Measurements from ENCODE around the gene SLC34A3. TPM values are rescaled to one million over a fixed set of nuclear protein-coding genes. Genes with fewer than 3 reads are reported as not detected.

The SLC34A3 gene
- polyA plus RNA-seq, 2 of the 4 experiments (the other 2 are of a cell fraction) = 0.05 TPM; not detected in 1

- H3K9me3 ChIP-seq = no peaks in the 10 kb centered on the region
- peak overlapping the region; percentile 89 to 93 for H3K27ac ChIP-seq
- FAIRE-seq (peak; percentile 90), ATAC-seq (peak; percentile 44 to 76), DNase-seq (ENCODE audit: low read depth in 1 of 2, low spot score in 1 of 2) (peak; percentile 95 to 98)
- ChIA-PET CTCF (interaction anchor here (0.7 to 10.1 kb wide), 14 partner anchors 11 to 194 kb away, joined by 3 to 113 read pairs (median 5); partner anchors contain the start of genes ANAPC2, NPDC1, SSNA1 and TUBB4B), POLR2A (interaction anchor here (0.6 to 3.5 kb wide), 17 partner anchors 13 to 348 kb away, joined by 3 to 37 read pairs (median 5); partner anchors contain the start of genes ANAPC2, SSNA1, TOR4A and TPRN)
- peak overlapping the region; percentile 98 for H3K4me2 ChIP-seq
- peak; percentile 37; the same call in 1 of the 2 replicates for TF ChIP-seq E2F6 (IDR thresholded peaks at IDR 0.05; ENCODE audit: borderline replicate concordance, low read depth)
- TF ChIP-seq POLR2A (IDR thresholded peaks at IDR 0.05; ENCODE audit: low read length) = peak; percentile 60
- TF ChIP-seq PHF8 (IDR thresholded peaks at IDR 0.05; ENCODE audit: borderline replicate concordance, low read depth) = peak; percentile 24; the same call in 1 of the 2 replicates
- TF ChIP-seq MYC (IDR thresholded peaks at IDR 0.05; ENCODE audit: borderline replicate concordance, low read length) = no peak
- TF ChIP-seq BHLHE40 (IDR thresholded peaks at IDR 0.05; ENCODE audit: low read depth, low read length) = no peak
- TF ChIP-seq BCL3 (IDR thresholded peaks at IDR 0.05) = 0 out of 3 replicates have a peak, but pooled peaks have one; percentile 7
- TF ChIP-seq MAX (IDR thresholded peaks at IDR 0.05) = peak; percentile 55
- peak; percentile 82 to 90; a peak in 4 of 5 replicates for TF ChIP-seq JUN (IDR thresholded peaks at IDR 0.05)
- peak; percentile 23; the same call in 1 of the 2 replicates for TF ChIP-seq PBX3 (IDR thresholded peaks at IDR 0.05)
- no peak for TF ChIP-seq HMGXB4 (CRISPR knock-in tag; IDR thresholded peaks at IDR 0.05; ENCODE audit: borderline replicate concordance)
- peaks cover 66% of the 10 kb centered on the region for H3K4me1 ChIP-seq
- 3% methylated on average over 21 of the region's 63 CpGs for WGBS (ENCODE audit: missing lambda C conversion rate)
- H3K4me3 ChIP-seq = peak overlapping the region; percentile 72
Measured at GRCh38 chr9:137223078-137223970, 7.4 kb upstream of the SLC34A3 start.

- Histone ChIP-seq H3K27ac (peak within 1 kb of the TSS; percentile 89 to 93), H3K4me3 (peak within 1 kb of the TSS; percentile 72), H3K9me3 (no peaks in the 10 kb centered on the region), H3K4me2 (peak within 1 kb of the TSS; percentile 98), H3K4me1 (peaks cover 61% of the 10 kb centered on the region)
- CTCF ChIA-PET = interaction anchor here (0.7 to 10.1 kb wide), 15 partner anchors 10 to 196 kb away, joined by 3 to 113 read pairs (median 5); partner anchors contain the start of genes ANAPC2, SSNA1, TPRN and TUBB4B
- DNase-seq (ENCODE audit: low read depth in 1 of 2, low spot score in 1 of 2) (no peak), ATAC-seq (no peak), FAIRE-seq (no peak)
- 69% methylated on average over 9 of the region's 23 CpGs for WGBS (ENCODE audit: missing lambda C conversion rate)
- TF ChIP-seq EHF (CRISPR knock-in tag; IDR thresholded peaks at IDR 0.05) (no peak), MAZ (IDR thresholded peaks at IDR 0.05; ENCODE audit: borderline replicate concordance, low read depth, low read length) (no peak), USF2 (IDR thresholded peaks at IDR 0.05) (no peak)
- POLR2A ChIA-PET = interaction anchor here (0.5 to 3.5 kb wide), 4 partner anchors 15 to 74 kb away, joined by 3 to 27 read pairs (median 24); partner anchors contain the start of genes ANAPC2, SSNA1, TPRN and TUBB4B
Measured at GRCh38 chr9:137224830-137225694, 5.6 kb upstream of the SLC34A3 start, which contains the start of gene CYSRT1. CYSRT1 (plus strand) TSS chr9:137225174; CDS start chr9:137225622, 448 bp downstream.
